Activated CD8-positive, alpha-beta T cell treated with anti-CD3 and anti-CD28 coated beads for 36 hours (primary cell): ENCODE data around the gene RECK. TPM values are rescaled to one million over a fixed set of nuclear protein-coding genes. Genes with fewer than 3 reads are reported as not detected.

Experiments
- ATAC-seq: fragments of 200-7000 bp; cut with Tn5 transposase; one replicate; pipeline ENCODE4 v1.10.0; 2021; ENCODE audit warnings: mild to moderate bottlenecking, moderate library complexity
- CTCF ChIA-PET: fragments of 350-600 bp; sonication (Branson Sonifier 250); formaldehyde crosslinking; loops from one replicate; lab custom pipeline; 2021; ENCODE audit warnings: antibody characterized with exemption; lab: Charles Lee
- POLR2A ChIA-PET: fragments of 350-600 bp; sonication (Branson Sonifier 250); formaldehyde crosslinking; loops from one replicate; lab custom pipeline; 2021; ENCODE audit warnings: antibody characterized with exemption; lab: Charles Lee
- DNase-seq: peaks from one replicate; pipeline ENCODE4 v3.0.0-alpha.2; 2020
- H3K27ac Mint-ChIP-seq: one replicate; pipeline ENCODE4 v1.8.0; 2021; ENCODE audit warnings: mild to moderate bottlenecking, mixed read lengths
- H3K27me3 Mint-ChIP-seq: one replicate; pipeline ENCODE4 v1.8.0; 2021; ENCODE audit warnings: mixed read lengths
- H3K36me3 Mint-ChIP-seq: one replicate; pipeline ENCODE4 v1.8.0; 2021; ENCODE audit warnings: low read depth, mixed read lengths
- H3K4me1 Mint-ChIP-seq: one replicate; pipeline ENCODE4 v1.8.0; 2021; ENCODE audit warnings: low read depth, mixed read lengths
- H3K4me3 Mint-ChIP-seq: one replicate; pipeline ENCODE4 v1.8.0; 2021; ENCODE audit warnings: mild to moderate bottlenecking, moderate library complexity, mixed read lengths
- H3K9me3 Mint-ChIP-seq: one replicate; pipeline ENCODE4 v1.8.0; 2021; ENCODE audit warnings: mixed read lengths
- CTCF ChIP-seq: fragments of 200-600 bp; IDR thresholded peaks from one replicate; pipeline ENCODE4 v1.8.0; 2022; ENCODE audit warnings: antibody characterized with exemption, mild to moderate bottlenecking
- intact Hi-C: fragments of 100-400 bp; cut with micrococcal nuclease; formaldehyde crosslinking; loops from one replicate; pipeline ENCODE4 v1.10.0; 2022
- total RNA-seq, 2 experiments: library from RNA; stranded (reverse); gene quantifications; one replicate each; pipeline ENCODE4 v1.2.3, GENCODE V29; 2021

RECK gene
- total RNA-seq, 2 experiments from 2014 or later = 5.3 to 6.5 TPM

- POLR2A ChIA-PET = interaction anchor here (1.3 kb wide), 1 partner anchor 22 kb away, joined by 4 read pairs; no protein-coding TSS in a partner anchor
These were observed 132.5 kb downstream of the RECK start, which contains the start of gene CCIN for GRCh38 chr9:36169166-36169565. TSS of gene CCIN (plus strand) at chr9:36169388. CDS start at chr9:36169503, 115 bp downstream.

GRCh38 chr9:36169708-36170107 is 133.0 kb downstream of the RECK start:
- POLR2A ChIA-PET = interaction anchor here (1.3 kb wide), 1 partner anchor 22 kb away, joined by 4 read pairs; no protein-coding TSS in a partner anchor
- TF ChIP-seq CTCF = no peak
- intact Hi-C loops = no loop called here
- CTCF ChIA-PET = interaction anchor here (0.6 to 10.1 kb wide), 5 partner anchors 20 to 386 kb away, joined by 3 to 330 read pairs (median 3); partner anchors contain the start of gene CLTA
- Mint-ChIP-seq H3K36me3 (no peaks in the 10 kb centered on the region), H3K27ac (no peak overlapping the region), H3K4me3 (no peak overlapping the region), H3K9me3 (no peaks in the 10 kb centered on the region), H3K27me3 (no peaks in the 10 kb centered on the region), H3K4me1 (peaks cover 3% of the 10 kb centered on the region)
- ATAC-seq (no peak), DNase-seq (no peak)

More at GRCh38 chr9:36169166-36169565, 132.5 kb downstream of the RECK start, which contains the start of gene CCIN:
- ATAC-seq (no peak), DNase-seq (no peak)
- H3K9me3 Mint-ChIP-seq = no peaks in the 10 kb centered on the region
- peaks cover 3% of the 10 kb centered on the region for H3K4me1 Mint-ChIP-seq
- H3K4me3 Mint-ChIP-seq = no peak within 1 kb of the TSS
- CTCF ChIA-PET = interaction anchor here (0.6 to 10.1 kb wide), 6 partner anchors 17 to 67 kb away, joined by 3 to 330 read pairs (median 10); partner anchors contain the start of gene CLTA
- H3K27ac Mint-ChIP-seq = no peak within 1 kb of the TSS
- intact Hi-C loops = no loop called here
- no peaks in the 10 kb centered on the region for H3K27me3 Mint-ChIP-seq
- no peak for TF ChIP-seq CTCF
- H3K36me3 Mint-ChIP-seq = no peaks in the 10 kb centered on the region

- ChIA-PET CTCF (interaction anchor here (4.4 to 10.1 kb wide), 2 partner anchors 68 to 69 kb away, joined by 24 to 330 read pairs; no protein-coding TSS in a partner anchor), POLR2A (no interaction called here)
- Mint-ChIP-seq H3K4me1 (peaks cover 3% of the 10 kb centered on the region), H3K27me3 (no peaks in the 10 kb centered on the region), H3K36me3 (no peaks in the 10 kb centered on the region), H3K27ac (no peak overlapping the region), H3K9me3 (no peaks in the 10 kb centered on the region), H3K4me3 (no peak overlapping the region)
- ATAC-seq (no peak), DNase-seq (no peak)
- no peak for TF ChIP-seq CTCF
- intact Hi-C loops = no loop called here
These were observed 133.8 kb downstream of the RECK start for GRCh38 chr9:36170531-36170930.

- Mint-ChIP-seq H3K4me3 (no peak overlapping the region), H3K27me3 (no peaks in the 10 kb centered on the region), H3K27ac (no peak overlapping the region), H3K9me3 (no peaks in the 10 kb centered on the region), H3K4me1 (peaks cover 1% of the 10 kb centered on the region), H3K36me3 (no peaks in the 10 kb centered on the region)
- TF ChIP-seq CTCF = no peak
- intact Hi-C loops = no loop called here
- ChIA-PET POLR2A (interaction anchor here (0.6 kb wide), 1 partner anchor 15 kb away, joined by 3 read pairs; no protein-coding TSS in a partner anchor), CTCF (interaction anchor here (2.2 to 4.4 kb wide), 2 partner anchors 16 to 72 kb away, joined by 8 to 24 read pairs; no protein-coding TSS in a partner anchor)
- ATAC-seq = no peak
- no peak for DNase-seq
These were observed 137.1 kb downstream of the RECK start for GRCh38 chr9:36173861-36174260.

Other genes starting within 250 kb of the RECK start
- gene NPR2, start 245.3 kb upstream of the RECK start, total RNA-seq = 1 to 10 TPM; 7.5 to 7.8 TPM
- 1 to 10 TPM in 1 of 2 experiments, under 1 TPM in 1; 0.63 to 1.1 TPM for gene SPAG8, start 224.7 kb upstream of the RECK start, total RNA-seq
- 10 to 100 TPM; 53.4 to 62.7 TPM for gene HINT2, start 221.9 kb upstream of the RECK start, total RNA-seq
- gene FAM221B, start 208.2 kb upstream of the RECK start, total RNA-seq = not detected
- 1 to 10 TPM; 3.4 to 4.3 TPM for gene TMEM8B, start 207.7 kb upstream of the RECK start, total RNA-seq
- gene OR13J1, start 166.5 kb upstream of the RECK start, total RNA-seq = not detected
- gene HRCT1, start 130.7 kb upstream of the RECK start, total RNA-seq = not detected
- gene SPAAR, start 127.4 kb upstream of the RECK start, total RNA-seq = not detected
- not detected for gene OR2S2, start 78.8 kb upstream of the RECK start, total RNA-seq
- 10 to 100 TPM; 12.2 to 13.6 TPM for gene GLIPR2, start 99.8 kb downstream of the RECK start, total RNA-seq
- not detected for gene CCIN, start 132.5 kb downstream of the RECK start, total RNA-seq
- 100 to 1,000 TPM; 116 to 119 TPM for gene CLTA, start 154.0 kb downstream of the RECK start, total RNA-seq
- gene GNE, start 221.5 kb downstream of the RECK start, total RNA-seq = 10 to 100 TPM; 11.6 to 12.0 TPM